Keratinocyte (primary cell): ENCODE measurements around the gene CDH10.

Source experiments
- CTCF ChIP-seq, 3 experiments: IDR thresholded peaks in 1 of 3; conservative IDR thresholded peaks in 1 of 3; optimal IDR thresholded peaks in 1 of 3; 2 replicates in 2 of 3; 3 replicates in 1 of 3; pipeline versions ENCODE3 to v1.5.1; 2011; ENCODE audit warnings: low read length in 3 of 3, mild to moderate bottlenecking in 3 of 3, moderate library complexity in 2 of 3, control low read depth in 1 of 3, inconsistent platforms in 1 of 3; ENCODE audit not compliant: insufficient read depth in 2 of 3; ENCODE audit errors: extremely low read depth in 1 of 3
- EZH2 ChIP-seq: IDR thresholded peaks from one replicate; pipeline ENCODE4 v1.6.1; 2012; ENCODE audit warnings: inconsistent platforms, mild to moderate bottlenecking, low read length, moderate library complexity

DNA sequence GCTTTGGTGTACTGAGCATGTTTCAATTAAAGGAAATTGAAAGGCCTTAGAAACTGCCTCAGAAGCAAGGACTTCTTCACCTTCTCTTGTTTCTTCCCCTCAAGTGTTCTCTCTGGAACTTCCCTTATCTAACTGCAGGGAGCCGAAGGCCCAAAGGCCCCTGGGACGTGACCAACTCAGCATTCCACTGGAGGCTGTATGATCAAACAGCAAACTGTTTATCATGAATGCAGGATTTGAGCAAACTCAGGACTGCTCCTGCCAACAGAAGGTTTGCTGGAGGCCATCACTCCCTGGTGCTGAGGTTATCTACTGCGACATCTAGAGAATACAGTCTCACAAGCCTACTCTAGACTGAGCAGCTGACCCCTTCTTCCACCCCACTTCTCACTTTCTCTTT is 4.8 kb upstream of the CDH10 start:
- TF ChIP-seq EZH2 (no peak), CTCF (optimal IDR thresholded peaks at IDR 0.05 in 1 of 3, IDR thresholded peaks at IDR 0.05 in 1 of 3, conservative IDR thresholded peaks at IDR 0.05 in 1 of 3; ENCODE audit: extremely low read depth in 1 of 3, insufficient read depth in 2 of 3, low read length in 3 of 3) (no peak)
